Loucy (cell line): Measurements from ENCODE around the gene NR1D2.

ENCODE experiments used
- EZH2phosphoT487 ChIP-seq: fragments of 200-600 bp; IDR thresholded peaks from 2 replicates; pipeline ENCODE4 v1.6.1; 2018; ENCODE audit warnings: antibody characterized with exemption, mild to moderate bottlenecking, moderate library complexity, borderline replicate concordance
- TF ChIP-seq, protein P1 (sequence below): fragments of 200-600 bp; sonication (generic); conservative IDR thresholded peaks from 2 replicates; pipeline ENCODE4 v1.5.1; 2014; ENCODE audit warnings: mild to moderate bottlenecking, antibody characterized with exemption, low read length

DNA sequence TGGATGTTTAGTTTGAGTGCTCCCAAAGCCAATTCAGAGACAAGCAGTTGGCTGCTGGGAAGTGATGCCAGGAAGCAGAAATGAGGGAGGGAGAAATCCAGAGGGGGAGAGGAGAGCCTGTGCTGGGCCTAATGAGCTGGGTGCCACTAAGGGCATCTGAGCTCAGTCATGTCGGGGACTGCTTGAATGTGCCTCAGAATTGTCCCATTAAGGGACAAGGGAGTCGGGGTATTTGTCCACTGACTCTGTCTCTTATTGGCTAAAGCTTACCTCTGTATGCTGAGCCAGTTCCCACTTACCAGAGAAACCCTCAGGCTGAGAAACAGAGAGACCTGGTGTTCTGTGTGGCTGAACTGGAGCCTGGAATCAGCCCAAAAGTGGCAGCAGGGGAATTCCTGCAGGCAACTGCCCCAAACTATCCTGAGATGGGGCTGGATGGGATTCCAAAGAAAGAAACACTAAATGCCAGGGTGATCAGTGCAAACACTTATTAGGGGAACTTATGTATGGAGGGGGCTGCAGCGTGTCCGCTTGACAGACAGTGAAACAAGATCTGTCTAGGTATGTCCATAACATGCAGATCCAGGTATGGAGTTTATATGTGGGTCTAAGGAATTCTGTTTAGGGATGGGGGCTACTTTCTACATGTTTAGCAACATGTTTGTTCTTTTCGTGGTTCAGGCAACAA is 48.6 kb downstream of the NR1D2 start:
- TF ChIP-seq, protein P1, sequence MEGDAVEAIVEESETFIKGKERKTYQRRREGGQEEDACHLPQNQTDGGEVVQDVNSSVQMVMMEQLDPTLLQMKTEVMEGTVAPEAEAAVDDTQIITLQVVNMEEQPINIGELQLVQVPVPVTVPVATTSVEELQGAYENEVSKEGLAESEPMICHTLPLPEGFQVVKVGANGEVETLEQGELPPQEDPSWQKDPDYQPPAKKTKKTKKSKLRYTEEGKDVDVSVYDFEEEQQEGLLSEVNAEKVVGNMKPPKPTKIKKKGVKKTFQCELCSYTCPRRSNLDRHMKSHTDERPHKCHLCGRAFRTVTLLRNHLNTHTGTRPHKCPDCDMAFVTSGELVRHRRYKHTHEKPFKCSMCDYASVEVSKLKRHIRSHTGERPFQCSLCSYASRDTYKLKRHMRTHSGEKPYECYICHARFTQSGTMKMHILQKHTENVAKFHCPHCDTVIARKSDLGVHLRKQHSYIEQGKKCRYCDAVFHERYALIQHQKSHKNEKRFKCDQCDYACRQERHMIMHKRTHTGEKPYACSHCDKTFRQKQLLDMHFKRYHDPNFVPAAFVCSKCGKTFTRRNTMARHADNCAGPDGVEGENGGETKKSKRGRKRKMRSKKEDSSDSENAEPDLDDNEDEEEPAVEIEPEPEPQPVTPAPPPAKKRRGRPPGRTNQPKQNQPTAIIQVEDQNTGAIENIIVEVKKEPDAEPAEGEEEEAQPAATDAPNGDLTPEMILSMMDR = no peak
- no peak for TF ChIP-seq EZH2phosphoT487
